ENCODE data around the gene TIMM29.

DNA sequence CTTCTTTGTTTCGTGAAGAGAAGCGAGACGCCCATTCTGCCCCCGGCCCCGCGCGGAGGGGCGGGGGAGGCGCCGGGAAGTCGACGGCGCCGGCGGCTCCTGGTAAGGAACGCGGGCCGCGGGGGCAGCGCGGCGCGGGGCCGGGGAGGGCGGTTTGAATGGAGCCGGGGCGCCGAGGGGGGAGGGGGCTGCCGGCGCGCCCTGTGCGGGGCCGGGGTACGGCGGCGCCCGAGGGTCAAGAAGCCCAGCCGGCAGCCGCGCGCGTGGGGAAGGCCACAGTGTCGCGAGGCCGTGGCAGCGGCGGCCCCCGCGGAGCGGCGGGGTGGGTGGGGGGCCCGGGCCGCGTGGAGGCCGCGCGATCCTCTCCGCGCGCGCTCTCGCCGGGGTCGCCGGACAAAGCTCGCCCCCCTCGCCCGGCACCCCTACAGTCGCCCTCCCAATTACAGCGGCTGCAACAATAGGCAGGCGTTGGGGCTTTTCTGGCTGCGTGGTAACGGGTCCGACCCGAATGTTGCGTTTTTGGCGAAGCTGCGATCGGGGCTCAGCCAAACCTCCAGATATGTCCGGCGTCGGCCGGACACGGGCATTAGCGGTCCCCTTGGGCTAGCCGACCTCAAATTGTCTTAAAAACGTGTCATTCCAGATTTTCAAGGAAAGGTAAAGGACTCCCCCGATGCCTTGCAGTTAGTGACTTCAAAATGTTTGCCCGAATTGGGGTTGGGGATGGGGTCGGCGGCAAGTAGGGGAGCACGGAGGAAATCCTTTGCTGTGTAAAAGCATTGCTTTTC is 32.7 kb downstream of the TIMM29 start:
- TF ChIP-seq, protein P1, sequence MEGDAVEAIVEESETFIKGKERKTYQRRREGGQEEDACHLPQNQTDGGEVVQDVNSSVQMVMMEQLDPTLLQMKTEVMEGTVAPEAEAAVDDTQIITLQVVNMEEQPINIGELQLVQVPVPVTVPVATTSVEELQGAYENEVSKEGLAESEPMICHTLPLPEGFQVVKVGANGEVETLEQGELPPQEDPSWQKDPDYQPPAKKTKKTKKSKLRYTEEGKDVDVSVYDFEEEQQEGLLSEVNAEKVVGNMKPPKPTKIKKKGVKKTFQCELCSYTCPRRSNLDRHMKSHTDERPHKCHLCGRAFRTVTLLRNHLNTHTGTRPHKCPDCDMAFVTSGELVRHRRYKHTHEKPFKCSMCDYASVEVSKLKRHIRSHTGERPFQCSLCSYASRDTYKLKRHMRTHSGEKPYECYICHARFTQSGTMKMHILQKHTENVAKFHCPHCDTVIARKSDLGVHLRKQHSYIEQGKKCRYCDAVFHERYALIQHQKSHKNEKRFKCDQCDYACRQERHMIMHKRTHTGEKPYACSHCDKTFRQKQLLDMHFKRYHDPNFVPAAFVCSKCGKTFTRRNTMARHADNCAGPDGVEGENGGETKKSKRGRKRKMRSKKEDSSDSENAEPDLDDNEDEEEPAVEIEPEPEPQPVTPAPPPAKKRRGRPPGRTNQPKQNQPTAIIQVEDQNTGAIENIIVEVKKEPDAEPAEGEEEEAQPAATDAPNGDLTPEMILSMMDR (conservative IDR thresholded peaks at IDR 0.05; ENCODE audit: low read length): no peak
- no peak for TF ChIP-seq EZH2phosphoT487 (IDR thresholded peaks at IDR 0.05; ENCODE audit: borderline replicate concordance, low read depth, low read length)
